GM19238 (cell line): ENCODE data around the gene PNPLA2.
A peak's percentile ranks its signal among the peaks of the same experiment; 100 is the strongest.

ENCODE experiments used
- DNase-seq: peaks from one replicate; pipeline ENCODE4 v3.0.0; 2011; ENCODE audit warnings: low spot score; ENCODE audit not compliant: insufficient read length

The PNPLA2 gene

DNA sequence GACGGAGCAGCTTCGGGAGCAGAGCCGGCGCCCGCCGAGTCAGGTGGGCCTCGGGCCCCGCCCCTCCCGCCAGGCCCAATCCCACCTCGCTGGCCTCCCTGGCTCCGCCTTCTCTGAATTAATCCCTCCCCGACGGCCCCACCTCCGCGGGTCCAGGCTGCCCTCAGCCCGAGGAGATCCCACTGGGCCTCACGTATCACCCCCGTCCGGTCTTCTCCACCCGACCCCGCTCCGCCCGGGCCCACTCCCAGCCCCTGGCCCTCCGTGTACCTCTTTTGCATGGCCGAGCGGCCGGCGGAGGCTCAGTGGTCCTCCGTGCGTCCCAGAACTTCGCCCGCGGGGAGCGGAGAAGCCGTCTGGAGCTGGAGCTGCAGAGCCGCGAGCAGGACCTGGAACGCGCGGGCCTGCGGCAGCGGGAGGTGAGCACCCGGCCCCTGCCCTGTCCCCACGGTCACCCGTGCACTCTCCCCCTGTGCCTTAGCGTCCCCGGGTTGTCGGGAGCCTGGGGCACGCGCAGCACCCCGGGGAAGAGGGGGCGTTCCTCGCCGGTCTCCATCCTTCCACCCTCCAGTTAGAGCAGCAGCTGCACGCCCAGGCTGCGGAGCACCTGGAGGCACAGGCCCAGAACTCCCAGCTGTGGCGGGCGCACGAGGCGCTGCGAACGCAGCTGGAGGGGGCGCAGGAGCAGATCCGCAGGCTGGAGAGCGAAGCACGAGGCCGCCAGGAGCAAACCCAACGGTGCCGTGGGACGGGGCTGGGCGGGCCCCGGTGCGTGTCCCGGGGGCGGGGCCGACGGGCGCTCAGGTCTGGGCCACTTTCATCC is 11.8 kb downstream of the PNPLA2 start:
- DNase-seq, result peak; percentile 84

DNA sequence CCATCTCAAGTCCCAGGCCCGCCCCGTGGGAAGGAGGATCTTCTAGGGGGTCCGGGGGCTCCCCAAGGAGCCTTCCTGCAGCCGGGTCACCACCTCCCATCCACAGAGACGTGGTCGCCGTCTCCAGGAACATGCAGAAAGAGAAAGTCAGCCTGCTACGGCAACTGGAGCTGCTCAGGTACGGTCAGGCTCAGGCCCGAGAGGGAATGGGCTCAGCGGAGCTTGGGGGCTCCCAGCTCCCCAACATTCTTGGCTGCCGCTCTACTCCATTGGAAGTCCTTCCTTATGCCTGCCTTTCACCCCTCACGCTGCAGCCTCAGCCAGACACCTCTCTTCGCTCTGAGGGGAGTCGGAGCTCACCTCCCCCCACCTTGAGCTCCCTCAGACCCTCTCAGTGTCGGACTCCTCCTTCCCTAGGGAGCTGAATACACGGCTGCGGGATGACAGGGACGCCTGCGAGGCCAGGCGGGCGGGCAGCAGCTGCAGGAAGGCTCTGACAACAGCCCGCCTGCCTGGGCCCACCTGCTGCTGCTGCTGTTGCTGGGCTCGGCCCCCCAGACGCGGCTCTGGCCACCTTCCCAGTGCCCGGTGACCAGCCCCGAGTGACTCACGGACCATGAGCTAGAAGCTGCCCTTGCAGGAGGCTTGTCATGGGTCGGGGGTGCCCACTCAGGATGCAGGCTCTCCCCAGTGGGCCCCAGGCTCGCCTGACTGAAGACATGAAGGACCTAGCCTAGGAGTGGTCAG is 12.6 kb downstream of the PNPLA2 start:
- no peak for DNase-seq

DNA sequence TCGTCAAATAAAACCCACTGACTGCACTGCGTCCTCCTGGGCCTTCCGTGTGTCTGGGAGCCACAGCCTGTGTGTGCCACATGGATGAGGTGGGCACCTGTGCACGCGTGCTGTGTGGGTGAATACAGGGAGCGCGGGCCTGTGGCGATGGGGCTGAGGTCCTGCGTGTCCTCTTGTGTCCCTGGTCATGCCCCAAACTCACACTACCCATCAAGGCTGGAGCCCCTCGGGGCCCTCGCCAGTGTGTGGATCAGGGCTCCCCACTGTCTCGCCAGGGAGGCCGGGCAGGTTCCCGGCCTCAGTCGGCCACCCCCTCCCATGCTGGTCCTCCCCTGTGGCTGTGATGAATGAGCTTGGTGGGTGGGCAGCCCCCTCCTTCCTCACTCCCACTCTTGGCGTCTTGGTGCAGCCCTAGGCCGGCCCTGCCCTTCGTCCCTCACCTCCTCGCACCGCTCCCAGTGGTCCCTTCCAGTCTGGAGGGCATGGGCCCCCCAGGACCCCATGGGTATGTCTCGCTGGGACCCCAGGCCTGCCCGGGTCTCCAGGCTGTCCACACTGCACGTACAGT is 13.3 kb downstream of the PNPLA2 start:
- no peak for DNase-seq

DNA sequence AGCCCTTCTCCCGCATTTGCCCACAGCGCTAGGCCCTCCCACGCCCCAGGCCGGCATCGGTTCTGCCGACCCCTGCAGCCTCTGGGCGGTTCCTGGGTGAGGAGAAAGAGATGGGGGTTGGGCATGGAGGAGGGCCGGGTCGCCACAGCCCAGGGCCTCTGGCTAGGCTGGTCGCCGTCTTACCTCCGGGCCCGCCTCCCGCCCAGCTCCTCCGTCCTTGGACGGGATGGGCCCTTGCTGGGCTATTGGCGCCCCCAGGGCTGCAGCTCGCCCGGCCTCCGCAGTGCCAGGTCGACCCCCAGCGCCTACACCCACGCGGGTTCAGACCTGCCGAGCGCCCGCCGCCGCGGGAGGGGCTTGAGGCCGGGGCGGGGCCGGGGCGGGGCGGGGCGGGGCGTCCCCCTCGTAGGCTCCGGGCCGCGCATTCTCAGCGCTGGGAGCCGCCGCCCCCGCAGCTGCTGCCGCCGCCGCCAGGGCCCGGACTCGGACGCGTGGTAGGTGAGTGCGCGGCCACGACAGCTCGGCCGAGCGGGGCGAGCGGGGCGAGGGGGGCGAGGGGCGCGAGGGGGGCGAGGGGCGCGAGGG is 13.9 kb downstream of the PNPLA2 start, which contains the start of gene CD151:
CD151 (plus strand) TSS at position 424 of the 585 bp plus-strand sequence. CDS start 3,118 bp downstream, outside the sequence.
- DNase-seq, result peak; percentile 75

DNA sequence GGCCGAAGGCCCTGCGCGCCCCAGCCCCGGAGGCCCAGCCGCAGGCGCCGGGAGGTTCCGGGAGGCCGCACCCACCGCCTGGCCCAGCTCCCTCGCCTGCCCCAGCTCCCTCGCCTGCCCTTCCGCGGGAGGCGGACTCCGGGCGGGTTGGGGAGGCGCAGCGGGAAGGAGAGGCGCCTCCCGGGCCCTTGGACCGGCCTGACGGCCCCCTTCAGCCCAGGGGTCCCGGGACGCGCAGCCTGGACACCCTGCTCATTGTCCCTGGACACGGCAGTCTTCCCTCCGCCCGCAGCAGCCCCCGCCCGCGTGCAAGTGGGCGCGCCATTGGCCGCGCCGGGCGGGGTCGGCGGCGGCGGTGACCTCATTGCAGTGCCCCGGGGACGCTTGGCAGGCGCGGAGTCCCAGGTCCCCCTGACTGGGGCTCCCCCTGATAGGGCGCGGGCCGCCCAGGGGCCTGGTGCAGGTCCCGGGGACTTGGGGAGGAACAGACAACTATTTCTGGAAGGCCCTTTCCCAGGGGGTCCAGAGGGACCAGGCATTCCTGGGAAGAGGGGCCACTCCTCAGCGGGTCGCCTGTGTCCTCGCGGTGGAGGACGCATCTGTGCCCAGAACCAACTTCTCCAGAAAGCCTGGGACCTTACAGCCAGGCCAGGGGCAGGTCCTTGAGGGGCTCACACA is 14.5 kb downstream of the PNPLA2 start:
- DNase-seq, result no peak

DNA sequence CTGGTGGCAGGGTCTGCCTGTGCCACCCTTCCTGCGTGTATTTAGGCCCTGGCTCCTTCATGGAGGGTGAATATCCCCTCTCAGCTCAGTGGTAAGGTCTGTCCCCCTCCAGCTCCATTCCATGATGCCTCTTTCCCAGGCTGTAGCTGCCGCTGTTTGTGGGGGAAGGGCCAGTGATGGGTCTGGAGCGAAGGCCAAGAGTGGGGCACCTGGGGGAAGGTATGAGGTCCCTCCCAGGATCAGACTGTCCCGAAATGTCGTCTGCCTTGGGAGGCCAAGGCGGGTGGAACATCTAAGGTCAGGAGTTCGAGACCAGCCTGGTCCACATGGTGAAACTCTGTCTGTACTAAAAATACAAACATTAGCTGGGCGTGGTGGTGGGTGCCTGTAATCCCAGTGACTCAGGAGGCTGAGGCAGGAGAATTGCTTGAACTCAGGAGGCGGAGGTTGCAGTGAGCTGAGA is 15.2 kb downstream of the PNPLA2 start:
- no peak for DNase-seq

DNA sequence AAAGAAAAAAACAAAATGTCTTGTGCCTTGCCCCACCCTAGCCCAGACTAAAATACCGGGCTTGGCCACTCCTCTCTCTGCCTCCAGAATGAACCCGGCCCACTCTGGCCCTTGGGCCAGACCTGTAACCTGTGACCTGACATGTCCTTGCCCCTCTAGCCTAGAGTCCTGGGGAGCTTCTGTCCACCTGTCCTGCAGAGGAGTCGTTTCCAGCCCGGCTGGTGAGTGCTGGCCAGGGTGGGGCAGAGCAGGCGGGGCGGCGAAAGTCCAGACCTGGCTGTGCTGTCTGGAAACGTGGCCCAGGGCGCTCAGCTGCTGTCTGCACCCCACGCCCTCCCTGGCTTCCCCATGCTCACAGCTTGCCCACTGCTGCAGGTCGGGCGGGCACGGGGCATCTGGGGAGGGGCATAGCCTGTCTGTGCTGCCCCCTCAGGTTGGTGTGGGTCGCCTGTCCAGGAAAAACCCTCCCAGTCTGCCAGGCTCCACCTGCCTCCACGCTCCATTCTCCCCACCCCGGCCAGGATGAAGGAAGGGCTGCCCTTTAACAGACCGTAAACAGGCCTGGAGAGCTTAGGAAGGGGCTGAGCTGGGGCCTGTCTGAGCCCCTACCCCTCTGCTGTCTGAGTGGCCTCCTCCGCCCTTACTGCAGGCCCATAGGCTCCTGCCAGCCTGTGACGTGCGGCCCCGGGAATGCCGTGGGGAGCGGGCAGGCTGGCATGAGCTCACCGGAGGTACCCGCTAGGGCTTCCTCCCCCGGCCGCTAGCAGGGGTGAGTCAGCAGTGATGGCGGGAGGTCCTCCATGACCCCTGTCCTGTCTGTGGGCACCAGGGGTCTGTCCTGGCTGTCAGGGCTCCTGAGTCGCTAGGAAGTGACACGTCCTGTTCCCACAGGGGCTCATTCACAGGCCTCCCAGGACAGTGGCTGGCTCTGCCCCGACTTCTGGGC is 15.9 kb downstream of the PNPLA2 start:
- no peak for DNase-seq

DNA sequence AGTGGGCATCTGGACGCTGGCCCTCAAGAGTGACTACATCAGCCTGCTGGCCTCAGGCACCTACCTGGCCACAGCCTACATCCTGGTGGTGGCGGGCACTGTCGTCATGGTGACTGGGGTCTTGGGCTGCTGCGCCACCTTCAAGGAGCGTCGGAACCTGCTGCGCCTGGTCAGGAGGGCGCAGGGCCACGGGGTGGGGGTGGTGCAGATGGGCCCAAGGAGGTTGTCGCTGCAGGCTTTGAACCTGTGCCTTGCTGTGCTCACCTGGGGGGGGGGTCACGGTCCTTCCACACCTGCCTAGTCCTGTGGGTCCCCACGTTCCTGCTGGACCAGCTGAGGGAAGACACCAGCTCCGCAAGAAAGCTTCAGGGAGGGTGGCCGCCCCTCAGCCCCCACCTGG is 17.6 kb downstream of the PNPLA2 start:
- DNase-seq, result no peak

DNA sequence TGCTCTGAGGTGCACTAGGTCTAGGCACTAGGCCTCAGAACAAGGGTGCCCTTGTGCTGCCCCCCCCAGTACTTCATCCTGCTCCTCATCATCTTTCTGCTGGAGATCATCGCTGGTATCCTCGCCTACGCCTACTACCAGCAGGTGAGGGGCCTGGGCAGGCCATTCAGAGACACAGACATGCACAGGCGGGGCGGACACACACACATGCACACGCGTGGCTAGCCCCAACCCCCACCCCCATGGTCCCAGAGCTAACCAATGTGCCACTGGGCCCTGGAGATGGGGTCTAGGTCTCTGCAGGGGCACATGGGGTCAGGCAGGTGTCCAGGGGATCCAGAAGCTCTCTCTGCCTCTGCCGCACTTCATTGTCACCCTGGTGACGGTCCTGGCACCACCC is 18.0 kb downstream of the PNPLA2 start:
- DNase-seq, result no peak

DNA sequence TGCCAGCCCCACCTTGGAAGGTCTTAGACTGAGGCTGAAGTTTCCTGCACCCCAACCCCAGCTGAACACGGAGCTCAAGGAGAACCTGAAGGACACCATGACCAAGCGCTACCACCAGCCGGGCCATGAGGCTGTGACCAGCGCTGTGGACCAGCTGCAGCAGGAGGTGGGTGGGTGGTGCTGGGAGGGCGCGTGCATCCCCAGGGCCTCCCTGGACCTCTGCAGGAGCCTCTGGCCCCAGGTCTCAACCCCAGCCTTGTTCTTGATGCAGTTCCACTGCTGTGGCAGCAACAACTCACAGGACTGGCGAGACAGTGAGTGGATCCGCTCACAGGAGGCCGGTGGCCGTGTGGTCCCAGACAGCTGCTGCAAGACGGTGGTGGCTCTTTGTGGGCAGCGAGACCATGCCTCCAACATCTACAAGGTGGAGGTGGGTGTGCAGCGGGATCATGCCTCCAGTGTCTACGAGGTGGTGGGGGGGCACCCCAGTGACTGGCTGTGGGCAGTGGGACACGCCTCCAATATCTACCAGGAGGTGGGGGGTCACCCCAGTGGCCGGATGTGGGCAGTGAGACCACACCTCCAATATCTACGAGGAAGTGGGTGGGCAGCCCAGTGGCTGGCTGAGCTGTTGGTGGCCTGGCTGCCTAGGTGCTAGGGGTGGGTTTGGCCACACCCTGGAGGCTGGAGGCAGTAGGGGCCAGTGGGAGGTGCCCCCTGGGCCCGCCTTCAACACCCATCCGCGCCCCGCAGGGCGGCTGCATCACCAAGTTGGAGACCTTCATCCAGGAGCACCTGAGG is 18.7 kb downstream of the PNPLA2 start:
- DNase-seq, result no peak

DNA sequence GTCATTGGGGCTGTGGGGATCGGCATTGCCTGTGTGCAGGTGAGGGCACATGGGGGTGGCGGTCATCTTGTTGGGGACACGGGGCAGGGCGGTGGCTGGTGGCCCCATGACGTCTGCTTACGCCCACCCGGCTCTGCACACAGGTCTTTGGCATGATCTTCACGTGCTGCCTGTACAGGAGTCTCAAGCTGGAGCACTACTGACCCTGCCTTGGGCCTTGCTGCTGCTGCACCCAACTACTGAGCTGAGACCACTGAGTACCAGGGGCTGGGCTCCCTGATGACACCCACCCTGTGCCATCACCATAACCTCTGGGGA is 19.2 kb downstream of the PNPLA2 start:
- DNase-seq, result no peak

DNA sequence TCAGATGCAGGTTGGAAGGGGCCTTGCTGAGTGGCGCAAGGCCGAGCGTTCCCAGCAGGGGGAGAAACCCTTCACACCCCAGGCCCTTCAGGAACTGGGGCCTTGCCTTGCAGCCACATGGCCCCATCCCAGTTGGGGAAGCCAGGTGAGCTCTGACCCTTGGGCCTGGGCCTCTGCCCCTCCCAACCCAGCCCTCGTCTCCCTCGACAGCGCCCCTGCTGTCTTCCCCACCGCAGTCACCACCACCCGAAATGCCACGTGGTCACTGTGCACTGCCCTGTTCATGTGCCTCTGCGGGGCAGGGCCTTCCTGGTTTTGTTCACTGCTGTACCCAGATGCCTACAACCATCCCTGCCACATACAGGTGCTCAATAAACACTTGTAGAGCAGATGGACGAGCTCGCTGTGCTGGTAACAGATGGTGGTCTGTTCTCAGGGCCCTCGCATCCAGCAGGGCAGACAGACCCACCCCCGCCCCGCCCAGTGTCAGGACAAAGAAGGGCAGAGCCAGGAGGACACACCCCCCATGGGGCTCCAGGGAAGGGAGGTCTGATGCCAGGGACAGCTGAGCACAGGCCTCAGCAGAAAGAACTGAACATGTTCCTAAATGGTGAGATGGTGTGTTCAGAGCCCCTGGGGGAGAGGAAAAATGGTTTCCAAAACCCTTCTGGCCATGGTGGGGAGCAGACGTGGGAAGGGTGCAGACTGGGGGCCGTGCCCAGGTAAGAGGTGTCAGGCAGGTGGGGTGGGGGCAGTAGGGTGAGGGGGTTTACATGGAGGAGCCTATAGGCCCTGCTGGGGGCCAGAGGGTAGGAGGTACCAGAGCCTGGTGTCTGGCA is 19.9 kb downstream of the PNPLA2 start:
- DNase-seq, result no peak

DNA sequence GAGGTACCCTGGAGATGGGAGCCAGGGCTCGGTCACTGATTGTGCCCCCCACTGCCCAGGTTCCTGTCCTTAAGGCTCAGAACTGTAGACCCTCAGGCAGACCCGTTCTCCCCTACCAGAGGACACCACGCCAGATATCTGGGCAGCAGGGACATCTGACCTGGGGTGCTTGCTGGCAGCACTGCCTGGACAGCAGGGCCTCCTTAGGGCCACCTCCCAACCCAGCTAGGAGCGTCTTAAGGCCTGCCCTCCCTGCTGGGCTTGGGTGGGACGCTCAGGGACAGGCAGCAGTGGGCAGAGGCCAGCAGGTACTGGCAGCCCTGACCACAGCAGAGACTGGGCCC is 20.5 kb downstream of the PNPLA2 start:
- DNase-seq, result no peak

DNA sequence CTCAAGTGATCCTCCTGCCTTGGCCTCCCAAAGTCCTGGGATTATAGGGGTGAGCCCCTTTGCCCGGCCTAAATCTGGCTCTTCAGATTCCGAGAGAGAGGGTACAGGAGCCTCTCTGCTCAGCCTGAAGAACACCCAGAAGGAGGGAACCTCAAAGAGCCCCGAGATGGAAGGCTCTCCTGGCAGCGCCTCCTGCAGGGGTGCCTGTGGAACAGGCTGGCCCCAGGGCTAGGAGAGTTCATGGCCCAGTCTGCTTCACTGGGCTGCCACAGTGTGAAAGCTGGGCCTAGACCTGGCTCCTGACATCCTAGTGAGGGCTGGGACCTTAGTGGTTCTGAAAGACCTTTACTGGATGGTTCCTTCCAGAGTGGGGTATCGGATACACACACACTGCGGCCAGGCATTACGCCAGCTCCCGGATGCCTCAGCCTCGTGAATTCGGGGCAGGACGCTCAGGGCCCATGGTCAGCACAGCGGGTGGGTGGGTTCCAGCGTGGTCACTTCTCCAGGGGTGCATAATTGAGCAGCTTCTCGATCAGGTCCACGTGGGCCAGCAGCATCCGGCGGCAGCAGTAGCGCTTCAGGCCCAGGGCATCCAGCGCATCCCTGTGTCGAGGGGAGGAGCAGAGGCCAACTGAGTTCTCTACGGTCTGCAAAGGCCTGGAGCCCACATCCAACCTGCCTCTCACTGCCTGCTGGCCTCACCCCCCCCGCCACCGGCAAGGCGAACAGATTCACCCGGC is 21.3 kb downstream of the PNPLA2 start:
- no peak for DNase-seq

DNA sequence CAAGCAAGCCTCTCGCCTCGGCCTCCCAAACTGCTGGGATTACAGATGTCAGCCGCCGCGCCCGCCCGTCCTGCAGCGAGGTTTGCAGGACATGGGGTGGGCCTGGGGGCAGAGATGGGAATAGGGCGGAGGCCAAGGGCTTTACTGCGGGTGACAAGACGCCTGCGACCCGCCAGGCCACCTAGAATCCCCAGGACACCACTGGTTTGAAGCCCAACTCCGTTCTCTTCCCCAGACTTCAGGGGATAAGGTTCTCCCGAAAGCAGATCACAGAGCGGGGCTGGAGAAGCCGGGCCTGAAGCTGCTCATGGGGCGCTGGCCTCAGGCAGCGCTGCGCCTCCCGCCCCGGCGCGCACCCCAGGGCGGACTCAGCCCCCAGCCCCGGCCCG is 23.3 kb downstream of the PNPLA2 start:
- no peak for DNase-seq

DNA sequence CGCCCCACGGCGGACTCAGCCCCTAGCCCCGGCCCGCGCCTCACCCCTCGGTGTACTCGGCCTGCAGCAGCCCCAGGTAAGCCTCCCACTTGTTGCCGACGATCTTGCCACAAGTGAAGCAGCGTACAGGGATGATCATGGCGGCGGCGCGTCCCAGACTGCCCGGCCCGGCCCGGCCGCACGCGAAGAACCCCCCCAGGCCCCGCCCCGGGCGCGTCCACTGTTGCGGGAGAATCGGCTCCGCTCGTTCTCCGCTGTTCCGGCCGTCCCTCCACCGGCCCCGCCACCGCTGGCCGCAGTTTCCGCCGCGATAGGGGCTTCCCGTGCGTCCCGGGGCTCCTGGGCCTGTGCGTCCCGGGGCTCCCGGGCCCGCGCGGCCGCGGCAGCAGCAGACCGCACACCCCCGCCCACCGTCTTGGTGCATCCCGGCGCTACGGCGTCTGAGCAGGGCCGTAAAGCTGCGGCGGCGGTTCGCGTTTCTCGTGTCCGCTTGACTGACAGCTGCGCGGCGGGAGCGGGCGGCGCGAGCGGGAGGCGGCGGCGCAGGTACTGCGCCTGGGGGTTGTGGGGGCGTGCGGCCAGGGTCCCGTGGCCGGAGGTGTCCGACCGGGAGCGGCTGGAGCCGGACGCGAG is 23.8 kb downstream of the PNPLA2 start, which contains the start of the genes POLR2L and TSPAN4:
POLR2L (minus strand) TSS at position 160 of the 633 bp plus-strand sequence; CDS start at position 139, 21 bp downstream.
TSPAN4 (plus strand) TSS at position 483 of the 633 bp plus-strand sequence. CDS start 7,453 bp downstream, outside the sequence.
- peak; percentile 98 for DNase-seq

DNA sequence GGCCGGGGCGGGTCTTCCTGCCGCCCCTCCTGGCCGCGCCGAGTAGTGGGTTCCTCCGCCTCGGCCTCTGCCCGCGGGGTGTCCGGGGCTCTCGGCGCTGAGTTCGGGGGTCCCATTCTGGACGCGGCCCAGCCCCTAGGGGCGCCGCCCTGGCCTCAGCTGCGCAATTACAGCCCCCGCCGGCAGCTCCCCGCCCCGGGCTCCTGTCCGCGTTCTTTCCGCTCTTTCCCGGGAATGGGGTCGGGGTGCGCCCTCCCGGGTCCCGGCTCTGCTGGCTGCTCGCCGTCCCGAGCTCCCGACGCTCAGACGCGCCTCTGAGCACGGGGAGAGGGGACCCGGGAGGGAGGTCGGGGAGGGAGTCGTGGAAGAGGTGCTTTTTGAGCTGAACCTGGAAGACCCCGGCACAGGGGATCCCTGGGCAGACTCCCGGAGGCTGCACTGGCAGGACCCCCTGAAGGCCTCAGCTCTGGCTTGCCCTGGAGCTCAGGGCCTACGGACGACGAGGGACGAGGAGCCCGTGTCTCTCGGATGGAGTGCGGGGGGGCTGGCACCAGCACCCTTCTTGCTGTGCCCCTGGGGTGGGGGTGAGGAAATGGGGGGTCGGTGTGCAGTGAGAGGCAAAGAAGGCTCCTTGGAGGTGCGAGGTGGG is 24.5 kb downstream of the PNPLA2 start:
- peak; percentile 47 for DNase-seq
